Measurements from ENCODE around the gene MAGI2.

The MAGI2 gene

GRCh38 chr7:79361214-79361613 is 92.3 kb downstream of the MAGI2 start:
- no peak for DNase-seq

- DNase-seq: no peak
Measured at GRCh38 chr7:79359827-79360226, 93.6 kb downstream of the MAGI2 start.

GRCh38 chr7:79357101-79357500 is 96.4 kb downstream of the MAGI2 start:
- no peak for DNase-seq

- no peak for DNase-seq
Measured at GRCh38 chr7:79353720-79354468, 99.6 kb downstream of the MAGI2 start.

- DNase-seq: no peak
Measured at GRCh38 chr7:79352323-79352722, 101.1 kb downstream of the MAGI2 start.

GRCh38 chr7:79347351-79347750 is 106.1 kb downstream of the MAGI2 start:
- DNase-seq: no peak

- no peak for DNase-seq
Measured at GRCh38 chr7:79341902-79342301, 111.6 kb downstream of the MAGI2 start.

- DNase-seq: no peak
Measured at GRCh38 chr7:79340212-79340611, 113.3 kb downstream of the MAGI2 start.

- no peak for DNase-seq
Measured at GRCh38 chr7:79339208-79339925, 114.1 kb downstream of the MAGI2 start.

GRCh38 chr7:79337717-79338116 is 115.8 kb downstream of the MAGI2 start:
- DNase-seq: no peak

- no peak for DNase-seq
Measured at GRCh38 chr7:79334841-79335240, 118.6 kb downstream of the MAGI2 start.

- DNase-seq: no peak
Measured at GRCh38 chr7:79334334-79334733, 119.1 kb downstream of the MAGI2 start.

- no peak for DNase-seq
Measured at GRCh38 chr7:79332091-79332490, 121.4 kb downstream of the MAGI2 start.

- DNase-seq: no peak
Measured at GRCh38 chr7:79329464-79329863, 124.0 kb downstream of the MAGI2 start.

- no peak for DNase-seq
Measured at GRCh38 chr7:79320741-79321473, 132.6 kb downstream of the MAGI2 start.

- DNase-seq: no peak
Measured at GRCh38 chr7:79319369-79319768, 134.1 kb downstream of the MAGI2 start.

- DNase-seq: no peak
Measured at GRCh38 chr7:79317728-79318127, 135.7 kb downstream of the MAGI2 start.

- DNase-seq: no peak
Measured at GRCh38 chr7:79312022-79312421, 141.4 kb downstream of the MAGI2 start.

- DNase-seq: no peak
Measured at GRCh38 chr7:79308192-79308591, 145.3 kb downstream of the MAGI2 start.

GRCh38 chr7:79307376-79307775 is 146.1 kb downstream of the MAGI2 start:
- no peak for DNase-seq

GRCh38 chr7:79304711-79305110 is 148.8 kb downstream of the MAGI2 start:
- no peak for DNase-seq

- no peak for DNase-seq
Measured at GRCh38 chr7:79302293-79302692, 151.2 kb downstream of the MAGI2 start.

GRCh38 chr7:79301419-79301818 is 152.0 kb downstream of the MAGI2 start:
- DNase-seq: no peak

- no peak for DNase-seq
Measured at GRCh38 chr7:79300573-79300972, 152.9 kb downstream of the MAGI2 start.

Data from CD4-positive, alpha-beta T cell treated with Interleukin-12 subunit alpha and Interleukin-12 subunit beta, for 1 hour (primary cell).